ENCODE measurements around the gene PHKG2.

GRCh38 chr16:30743716-30744115 lies 4.5 kb upstream of the PHKG2 start:
- TF ChIP-seq EZH2 (IDR thresholded peaks at IDR 0.05; ENCODE audit: borderline replicate concordance, insufficient read depth, low read length, poor library complexity, severe bottlenecking) (no peak), CTCF (IDR thresholded peaks at IDR 0.05; ENCODE audit: poor library complexity, severe bottlenecking) (no peak), POLR2AphosphoS5 (IDR thresholded peaks at IDR 0.05) (no peak)

All from neural cell (in vitro differentiated cells).